NB4 (cell line): ENCODE measurements around the gene KIAA1328.

ENCODE experiments used
- CTCF ChIP-seq: IDR thresholded peaks from one replicate; pipeline ENCODE4 v1.5.1; 2012; ENCODE audit warnings: low read depth, low read length
- POLR2A ChIP-seq: IDR thresholded peaks from 2 replicates; pipeline ENCODE4 v1.6.1; 2011; ENCODE audit warnings: mild to moderate bottlenecking; ENCODE audit not compliant: insufficient read length; ENCODE audit errors: extremely low read depth

- TF ChIP-seq CTCF = no peak
- TF ChIP-seq POLR2A = no peak
These were observed 396.4 kb downstream of the KIAA1328 start for GRCh38 chr18:37225279-37225678.
